K562 (cell line): Measurements from ENCODE around the gene POLDIP3. TPM values are rescaled to one million over a fixed set of nuclear protein-coding genes. Genes with fewer than 3 reads are reported as not detected.

Experiments used
- ATAC-seq: fragments of 200-7000 bp; cut with Tn5 transposase; 3 replicates; pipeline ENCODE4 v1.9.1; 2020; ENCODE audit warnings: moderate library complexity
- BruUV-seq: library from RNA; stranded (reverse); fragments of 400-500 nt; replicated peaks from 2 replicates; lab custom pipeline; 2021; lab: Mats Ljungman, UMichigan
- CTCF ChIA-PET: fragments of 300-600 bp; formaldehyde crosslinking; extraction: SDS; loops from one replicate; lab custom pipeline; 2021; ENCODE audit warnings: low intra/inter-chr PET ratio; lab: Yijun Ruan, JAX
- POLR2A ChIA-PET: fragments of 300-600, 350-650 bp; sonication (Branson Sonifier 250); formaldehyde crosslinking; extraction: SDS; loops from one replicate; lab custom pipeline; 2021; ENCODE audit warnings: antibody characterized with exemption, inconsistent platforms; lab: Yijun Ruan, JAX
- DNase-seq, 4 experiments: peaks; one replicate each; pipeline versions ENCODE4 v3.0.0 to v3.0.0-alpha.2; 2011 to 2018; ENCODE audit warnings: low spot score in 3 of 4, mixed read lengths in 3 of 4; ENCODE audit errors: extremely low read depth in 1 of 4
- FAIRE-seq: peaks from 2 replicates; lab custom pipeline; 2011; peaks lifted over from hg19 to GRCh38; lab: Jason Lieb, UNC
- H2AFZ ChIP-seq: 2 replicates; pipeline ENCODE4 v1.6.0; 2011; ENCODE audit warnings: low read depth, low read length, control low read depth, inconsistent platforms
- H3K27ac ChIP-seq: fragments of 200-600 bp; 3 replicates; pipeline ENCODE4 v1.8.0; 2011; ENCODE audit warnings: low read depth, mild to moderate bottlenecking, control low read depth, inconsistent platforms, low read length, moderate library complexity, mixed read lengths; ENCODE audit errors: extremely low read depth
- H3K27me3 ChIP-seq, 2 experiments: fragments of 300-600 bp in 1 of 2; 2 replicates in 1 of 2; 3 replicates in 1 of 2; pipeline versions ENCODE4 v1.6.0 to v1.8.0; 2011; ENCODE audit warnings: inconsistent platforms in 2 of 2, low read length in 2 of 2, mild to moderate bottlenecking in 1 of 2, mixed read lengths in 1 of 2, moderate library complexity in 1 of 2; ENCODE audit not compliant: control insufficient read depth in 2 of 2, insufficient read depth in 2 of 2
- H3K36me3 ChIP-seq: fragments of 300-600 bp; 3 replicates; pipeline ENCODE4 v1.8.0; 2011; ENCODE audit warnings: mild to moderate bottlenecking, low read length, inconsistent platforms; ENCODE audit not compliant: control insufficient read depth, insufficient read depth
- H3K4me1 ChIP-seq, 2 experiments: fragments of 200-600 bp in 1 of 2; replicated peaks in 1 of 2; 2 replicates in 1 of 2; 3 replicates in 1 of 2; pipeline versions ENCODE4 v1.5.1 to v1.8.0; 2011; ENCODE audit warnings: inconsistent platforms in 2 of 2, low read length in 2 of 2, mild to moderate bottlenecking in 1 of 2, mixed read lengths in 1 of 2, moderate library complexity in 1 of 2; ENCODE audit not compliant: control insufficient read depth in 2 of 2, insufficient read depth in 2 of 2
- H3K4me2 ChIP-seq: 2 replicates; pipeline ENCODE4 v1.6.1; 2011; ENCODE audit warnings: low read length, control low read depth, inconsistent platforms, mixed read lengths; ENCODE audit not compliant: insufficient read depth
- H3K4me3 ChIP-seq: fragments of 200-600 bp; sonication (generic), shearing (Covaris generic); 2 replicates; pipeline ENCODE4 v1.5.1; 2016; ENCODE audit warnings: control low read depth, inconsistent platforms
- H3K79me2 ChIP-seq: fragments of 200-600 bp; 3 replicates; pipeline ENCODE4 v1.8.0; 2011; ENCODE audit warnings: low read length, inconsistent platforms; ENCODE audit not compliant: control insufficient read depth, insufficient read depth
- H3K9ac ChIP-seq, 2 experiments: 2 replicates each; pipeline versions ENCODE4 v1.6.0 to v1.6.1; 2011; ENCODE audit warnings: low read depth in 2 of 2, low read length in 2 of 2, control low read depth in 1 of 2, inconsistent platforms in 1 of 2, mild to moderate bottlenecking in 1 of 2, mixed read lengths in 1 of 2; ENCODE audit not compliant: insufficient read depth in 1 of 2
- H3K9me1 ChIP-seq: one replicate; pipeline ENCODE4 v1.6.0; 2011; ENCODE audit warnings: inconsistent platforms, mild to moderate bottlenecking, low read length, moderate library complexity; ENCODE audit not compliant: control insufficient read depth, insufficient read depth
- H3K9me3 ChIP-seq: replicated peaks from 2 replicates; pipeline ENCODE4 v1.5.1; 2011; ENCODE audit warnings: low read depth, low read length, inconsistent platforms; ENCODE audit not compliant: control insufficient read depth, insufficient read depth
- H4K20me1 ChIP-seq: replicated peaks from 2 replicates; pipeline ENCODE4 v1.6.1; 2011; ENCODE audit warnings: low read length, inconsistent platforms, mixed read lengths; ENCODE audit not compliant: control insufficient read depth, insufficient read depth
- BRD4 ChIP-seq: fragments of 200-600 bp; sonication (generic); IDR thresholded peaks from 2 replicates; pipeline ENCODE4 v1.6.1; 2017; ENCODE audit warnings: inconsistent platforms
- EGR1 ChIP-seq: fragments of 450-650 bp; conservative IDR thresholded peaks from 2 replicates; pipeline ENCODE4 v1.6.1; 2017; ENCODE audit warnings: mild to moderate bottlenecking
- KLF16 ChIP-seq: IDR thresholded peaks from 2 replicates; pipeline ENCODE4 v1.6.1; 2016; ENCODE audit warnings: antibody characterized with exemption
- MGA ChIP-seq: fragments of 450-650 bp; IDR thresholded peaks from 2 replicates; pipeline ENCODE4 v1.6.1; 2016; ENCODE audit warnings: mild to moderate bottlenecking, moderate library complexity
- MYNN ChIP-seq, 2 experiments: sonication (generic); formaldehyde crosslinking in 1 of 2; IDR thresholded peaks; 2 replicates each; pipeline versions ENCODE4 v1.5.0 to v1.6.1; 2016 to 2020; ENCODE audit warnings: antibody characterized with exemption in 1 of 2, missing genetic modification reagents in 1 of 2
- NR3C1 ChIP-seq: sonication (generic); formaldehyde crosslinking; IDR thresholded peaks from 2 replicates; pipeline ENCODE4 v1.8.1; 2022; ENCODE audit warnings: missing genetic modification reagents
- TCF3 ChIP-seq: sonication (generic); formaldehyde crosslinking; IDR thresholded peaks from 2 replicates; pipeline ENCODE4 v1.4.0; 2020; ENCODE audit warnings: mild to moderate bottlenecking, missing genetic modification reagents
- XRCC5 ChIP-seq: fragments of 200-400 bp; formaldehyde crosslinking; IDR thresholded peaks from 2 replicates; pipeline ENCODE4 v1.6.1; 2017; ENCODE audit warnings: low read depth, mild to moderate bottlenecking, low read length
- WGBS: fragments of 100-300 bp; shearing (Covaris generic); methylation state at CpG from one replicate; pipeline ENCODE4 v1.1.6; 2016; ENCODE audit warnings: low coverage, mixed read lengths; ENCODE audit not compliant: insufficient coverage; ENCODE audit errors: missing lambda C conversion rate; 5-methylcytosine and 5-hydroxymethylcytosine counted together
- in situ Hi-C: fragments of 300-500 bp; cut with MboI; formaldehyde crosslinking; loops from 4 replicates; pipeline ENCODE4 v1.15.0; 2018; ENCODE audit warnings: inconsistent platforms, mixed read lengths
- intact Hi-C: fragments of 100-400 bp; cut with micrococcal nuclease; formaldehyde crosslinking; loops from 2 replicates; pipeline ENCODE4 v1.14.2; 2022
- polyA plus RNA-seq, 8 experiments: library from polyadenylated mRNA; depleted of rRNA in 4 of 8; stranded (reverse) in 5 of 8; unstranded in 3 of 8; fragments of >200 nt; fragmentation: Nextera tagmentation in 2 of 8; fragmentation: Illumina TruSeq in 1 of 8; extraction: Ambion mirVana in 2 of 8; extraction: Trizol in 1 of 8; gene quantifications; 2 replicates each; pipeline versions ENCODE4 v1.2.1 to v1.2.3, GENCODE V29; 2011 to 2014; ENCODE audit warnings: inconsistent platforms in 1 of 8, missing spikeins in 1 of 8
- total RNA-seq, 7 experiments: library from RNA; depleted of rRNA in 6 of 7; stranded (reverse); fragments of >200 nt in 6 of 7; fragmentation: Illumina TruSeq in 2 of 7; extraction: Trizol in 2 of 7; gene quantifications; 2 replicates each; pipeline versions ENCODE4 v1.2.1 to v1.2.3, GENCODE V29; 2011 to 2021; ENCODE audit warnings: low replicate concordance in 1 of 7

Gene POLDIP3
- total and polyA plus RNA-seq, 9 of the 15 experiments (the other 6 are each of a cell fraction or from before 2014, with no cell fraction given): 14.3 to 53.0 (median 26.3) TPM

- TF ChIP-seq BRD4: no peak
Measured at GRCh38 chr22:42648017-42648367, 33.3 kb upstream of the POLDIP3 start (continued).

GRCh38 chr22:42646569-42647525 is 32.2 kb upstream of the POLDIP3 start:
- ATAC-seq: peak; percentile 68
- Histone ChIP-seq H3K4me2 (peak overlapping the region; percentile 62), H3K27ac (peak overlapping the region; percentile 49; the same call in 2 of the 3 replicates)
- TF ChIP-seq MGA (no peak), TCF3 (CRISPR knock-in tag) (peak; percentile 87), NR3C1 (CRISPR knock-in tag) (no peak), MYNN (IDR thresholded peaks at IDR 0.05) (0 out of 2 replicates have a peak, but pooled peaks have one; percentile 56), MYNN (CRISPR knock-in tag; IDR thresholded peaks at IDR 0.05) (no peak), XRCC5 (no peak), KLF16 (peak; percentile 47; the same call in 1 of the 2 replicates), EGR1 (no peak)

More at GRCh38 chr22:42646569-42647525, 32.2 kb upstream of the POLDIP3 start:
- DNase-seq (peak; percentile 68 to 80 (median 74)), FAIRE-seq (peak; percentile 89)
- peaks cover 66% of the 10 kb centered on the region for H3K79me2 ChIP-seq
- peaks cover 56 to 67% of the 10 kb centered on the region in 2 experiments for H3K4me1 ChIP-seq
- POLR2A ChIA-PET: interaction anchor here (0.7 to 2.2 kb wide), 4 partner anchors 10 to 32 kb away, joined by 3 to 13 read pairs (median 3); partner anchors contain the start of gene POLDIP3
- peaks cover 3% of the 10 kb centered on the region; the same call in 1 of the 3 replicates for H3K36me3 ChIP-seq
- BruUV-seq: no TSS peak
- in situ Hi-C loops (no loop called here), intact Hi-C loops (no loop called here)
- H3K9me3 ChIP-seq: no peaks in the 10 kb centered on the region
- CTCF ChIA-PET: no interaction called here
- no peaks in the 10 kb centered on the region; a peak in 1 of 5 replicates for H3K27me3 ChIP-seq
- peaks cover 2% of the 10 kb centered on the region for H3K9me1 ChIP-seq
- peaks cover 16% of the 10 kb centered on the region for H4K20me1 ChIP-seq
- peak overlapping the region; percentile 44 to 81 for H3K9ac ChIP-seq
- WGBS: 26% methylated on average over 9 of the region's 16 CpGs
- no peak overlapping the region for H2AFZ ChIP-seq
- H3K4me3 ChIP-seq: no peak overlapping the region
